ENCODE results near the gene SLC25A46.

- TF ChIP-seq CTCF (conservative IDR thresholded peaks at IDR 0.05; ENCODE audit: low read length) (no peak), EZH2phosphoT487 (IDR thresholded peaks at IDR 0.05; ENCODE audit: borderline replicate concordance) (no peak)
These were observed 46.1 kb downstream of the SLC25A46 start for GRCh38 chr5:110784901-110785300.

All from Loucy (cell line).